Activated CD8-positive, alpha-beta memory T cell treated with anti-CD3 and anti-CD28 coated beads, Interleukin-2, amount 50 U/mL, for 1 hour (primary cell): Measurements from ENCODE around the gene EVA1A.

ENCODE experiments used
- DNase-seq: peaks from one replicate; pipeline ENCODE4 v3.0.0-alpha.2; 2020; ENCODE audit errors: extremely low read depth

Gene EVA1A

DNA sequence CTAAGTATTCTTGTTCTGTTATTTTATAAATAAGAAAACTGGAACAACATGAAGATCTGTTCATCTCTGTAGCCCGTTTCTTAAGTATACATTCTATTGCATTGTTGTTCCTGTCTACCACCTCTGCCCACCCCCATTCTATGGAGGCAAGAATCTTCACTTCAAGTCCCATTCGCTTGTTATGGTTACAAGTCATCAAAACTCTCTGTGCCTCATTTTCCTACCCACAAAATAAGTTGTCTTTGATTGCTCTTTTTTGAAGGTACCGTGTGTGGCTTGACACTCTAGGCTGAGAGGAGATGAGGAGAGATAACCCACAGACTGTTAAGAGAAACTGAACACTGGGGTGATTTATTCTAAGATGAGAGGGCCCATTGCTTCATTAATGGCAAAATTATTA, 2.9 kb upstream of the EVA1A start:
- DNase-seq = no peak

DNA sequence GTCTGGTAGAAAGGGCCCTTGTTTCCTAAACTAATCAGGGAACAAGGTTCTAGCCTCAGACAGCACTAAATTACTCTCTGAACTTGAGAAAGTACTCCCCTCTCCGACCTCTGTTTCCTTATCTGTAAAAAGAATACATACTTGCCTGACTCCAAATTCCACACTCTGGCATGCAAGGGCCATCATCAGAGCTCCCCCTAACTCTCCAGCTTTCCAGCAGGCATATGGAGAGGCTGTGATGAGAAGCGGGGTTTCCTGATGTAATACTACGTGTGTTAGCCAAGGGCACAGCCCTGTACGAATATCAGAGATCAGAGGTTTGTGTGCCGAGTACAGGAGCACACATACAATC, 1.8 kb upstream of the EVA1A start:
- no peak for DNase-seq

DNA sequence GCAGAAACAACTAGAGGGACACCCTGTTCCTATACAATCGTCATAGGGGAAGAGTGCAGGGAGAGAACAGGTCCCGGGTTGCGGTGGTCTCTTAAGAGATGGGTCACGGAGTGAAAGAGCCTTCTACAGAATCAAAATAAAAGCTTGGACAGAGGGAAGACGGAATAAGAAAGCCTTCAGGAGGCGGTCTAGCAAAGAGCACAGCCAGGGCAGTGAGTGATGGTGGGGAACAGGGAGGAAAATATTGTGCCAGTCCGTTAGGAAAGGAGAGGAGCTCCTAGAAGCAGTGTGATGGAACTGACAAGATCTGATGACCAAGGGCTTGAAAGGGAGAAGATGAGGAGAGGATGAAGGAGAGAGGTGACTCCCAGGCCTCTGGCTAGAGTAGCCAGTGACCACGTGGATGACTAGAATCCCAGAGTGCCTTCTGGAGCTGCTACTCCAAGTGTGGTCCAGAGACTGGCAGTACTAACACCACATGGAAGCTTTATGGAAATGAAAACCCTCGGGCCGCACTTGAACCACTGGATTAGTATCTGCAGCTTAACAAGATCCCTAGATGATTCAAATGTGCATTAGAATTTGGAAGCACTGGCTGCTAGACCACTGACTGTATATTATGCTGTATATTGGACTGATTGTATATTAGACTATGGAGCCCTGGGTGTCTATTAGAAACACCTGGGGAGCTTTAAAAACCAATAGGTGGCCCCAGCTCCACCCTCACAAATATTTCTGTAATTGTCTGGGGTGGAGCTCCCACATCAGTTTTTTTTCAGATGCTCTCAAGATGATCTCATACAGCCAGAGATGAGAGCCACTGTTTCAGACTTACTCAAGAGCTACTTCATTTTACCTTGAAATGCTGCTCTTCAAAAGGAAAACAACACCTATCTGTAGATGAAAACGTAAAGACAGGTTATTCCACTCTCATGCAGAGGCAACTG, 1.1 kb upstream of the EVA1A start:
- DNase-seq = no peak

DNA sequence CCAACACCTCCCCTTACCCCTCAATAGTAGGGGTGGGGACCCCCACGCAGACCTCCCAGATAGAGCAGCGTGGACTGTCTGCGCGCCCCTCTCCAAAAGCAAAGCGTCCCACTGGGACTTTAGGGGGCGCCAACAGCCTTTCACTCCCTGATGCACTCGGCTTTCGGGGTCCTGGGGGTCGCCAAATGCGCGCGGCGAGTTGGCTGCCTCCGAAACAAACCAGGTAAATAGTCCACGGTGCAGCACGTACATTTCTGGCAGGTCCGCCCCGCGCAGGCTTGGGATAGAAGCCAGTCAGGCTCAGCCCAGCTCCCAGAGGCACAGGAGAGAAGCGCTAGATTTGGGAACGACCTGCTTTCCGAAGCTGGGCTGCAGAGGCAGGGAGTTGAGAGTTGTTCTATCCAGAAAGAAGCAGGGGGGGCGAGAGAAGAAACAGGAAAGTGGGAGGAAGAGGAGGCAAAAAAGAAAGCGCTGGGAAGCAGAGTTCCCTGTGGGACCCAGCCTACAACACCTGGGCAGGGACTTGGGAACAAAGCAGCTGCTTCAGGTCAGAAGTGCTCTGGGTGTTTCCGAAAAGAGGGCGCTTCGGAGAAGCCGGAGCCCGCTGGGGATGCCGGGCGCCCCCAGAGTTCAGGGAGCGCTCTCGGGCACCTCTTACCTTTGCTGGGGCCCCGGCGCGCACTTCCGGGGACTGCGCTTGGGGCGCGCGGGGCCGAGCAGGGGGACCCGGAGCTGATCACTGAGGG, 544 bp downstream of the EVA1A start:
- DNase-seq = no peak

DNA sequence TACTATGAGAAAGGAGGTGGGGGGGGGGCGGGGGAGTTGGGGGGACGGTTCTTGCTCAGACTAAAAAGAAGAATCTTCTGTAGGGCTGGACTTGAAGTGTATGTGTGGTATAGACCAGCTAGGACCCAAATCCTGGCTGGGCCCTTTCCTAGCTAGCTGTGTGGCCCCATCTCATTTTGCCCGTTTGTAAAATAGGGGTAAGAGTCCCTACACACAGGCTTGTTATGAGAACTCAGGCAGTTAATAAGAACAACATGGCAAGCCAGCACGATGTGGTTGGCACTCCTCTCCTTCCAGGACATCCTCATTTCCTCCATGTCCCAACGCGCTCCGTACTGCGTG, 1.1 kb downstream of the EVA1A start:
- DNase-seq = no peak

DNA sequence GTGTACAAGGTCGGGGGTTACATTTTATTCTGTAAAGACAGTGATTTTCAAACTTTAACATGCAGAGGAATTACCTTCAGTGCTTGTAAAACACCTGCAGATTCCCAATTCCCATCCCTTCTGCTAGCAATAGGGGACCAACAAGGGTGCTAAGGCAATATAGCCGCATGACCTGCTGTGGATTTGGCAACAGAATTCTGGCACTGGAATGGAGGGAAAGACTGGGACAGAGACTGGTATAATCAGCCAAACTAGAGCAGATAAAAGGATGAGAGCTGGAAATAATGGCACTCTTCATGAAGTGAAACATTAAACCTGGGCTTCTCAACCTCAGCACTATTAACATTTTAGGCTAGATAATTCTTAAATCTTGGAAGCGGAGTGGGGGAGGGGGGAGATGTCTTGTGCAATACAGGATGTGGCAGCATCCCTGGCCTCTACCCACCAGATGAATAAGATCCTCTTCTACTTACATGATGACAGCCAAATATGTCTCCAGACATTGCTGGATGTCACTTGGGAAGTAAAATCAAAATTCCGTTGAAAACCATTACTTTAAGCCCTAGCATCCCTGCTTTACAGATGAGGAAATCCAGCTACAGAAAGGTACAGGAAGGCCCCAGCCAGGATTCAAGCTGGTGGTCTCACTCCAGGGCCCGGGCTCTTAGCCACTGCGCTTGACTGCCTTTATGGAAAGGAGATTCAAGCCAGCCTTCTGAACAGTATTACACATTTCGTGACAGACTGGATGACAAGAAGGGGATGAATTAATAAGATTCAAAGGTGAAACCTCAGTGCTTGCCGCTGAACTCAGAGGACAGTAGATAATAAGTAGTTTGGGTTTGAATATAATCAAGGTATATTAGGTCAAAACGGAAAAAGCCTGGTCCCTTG, 1.7 kb downstream of the EVA1A start:
- DNase-seq = no peak

DNA sequence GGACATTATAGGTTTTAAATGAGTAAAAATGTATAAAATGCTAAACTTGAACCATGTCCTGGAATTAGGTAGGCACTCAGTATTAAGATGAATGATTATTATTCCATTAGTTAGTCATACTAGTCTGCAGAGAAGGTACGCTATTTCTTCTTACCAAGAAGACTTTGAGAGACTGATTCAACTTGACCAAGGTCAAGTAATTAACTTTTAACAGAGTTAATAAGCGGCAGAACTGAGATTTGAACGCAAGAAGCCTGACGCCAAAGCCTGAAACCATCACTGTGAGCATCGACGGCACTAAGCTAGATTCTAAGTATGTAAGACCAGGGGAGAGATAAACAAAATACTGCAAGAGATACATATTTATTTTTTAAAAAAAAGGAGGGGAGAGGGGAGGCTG, 2.6 kb downstream of the EVA1A start:
- DNase-seq = no peak

DNA sequence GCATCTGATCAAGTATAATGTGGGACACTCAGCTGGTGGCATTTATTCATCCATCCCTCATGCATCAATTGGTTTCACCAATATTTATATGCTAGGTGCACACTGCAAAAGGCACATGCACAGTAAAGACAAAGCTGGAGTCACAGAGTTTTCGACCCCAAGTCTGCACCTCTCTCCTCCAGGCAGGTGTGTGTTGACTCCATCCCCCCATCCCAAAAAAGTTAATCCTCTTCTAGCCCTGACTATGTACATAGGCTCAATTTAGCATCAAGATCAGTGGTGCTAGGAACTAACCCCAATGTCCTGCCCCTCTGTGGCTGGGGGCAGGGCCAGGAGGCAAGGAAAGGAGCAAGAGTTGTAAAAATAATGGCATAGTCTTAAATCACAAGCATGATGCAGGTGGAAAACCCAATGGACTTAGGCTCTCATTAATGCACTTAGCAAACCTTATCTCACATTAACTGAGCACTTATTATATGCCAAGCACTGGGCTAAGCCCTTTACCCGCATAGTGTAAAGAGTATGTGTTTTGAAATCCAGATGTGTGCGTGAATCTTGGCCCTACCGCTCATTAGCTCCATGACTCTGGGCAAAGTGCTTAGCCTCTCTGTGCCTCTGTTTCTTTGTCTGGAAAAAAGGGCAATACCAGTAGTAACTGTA, 3.1 kb downstream of the EVA1A start:
- DNase-seq = no peak

DNA sequence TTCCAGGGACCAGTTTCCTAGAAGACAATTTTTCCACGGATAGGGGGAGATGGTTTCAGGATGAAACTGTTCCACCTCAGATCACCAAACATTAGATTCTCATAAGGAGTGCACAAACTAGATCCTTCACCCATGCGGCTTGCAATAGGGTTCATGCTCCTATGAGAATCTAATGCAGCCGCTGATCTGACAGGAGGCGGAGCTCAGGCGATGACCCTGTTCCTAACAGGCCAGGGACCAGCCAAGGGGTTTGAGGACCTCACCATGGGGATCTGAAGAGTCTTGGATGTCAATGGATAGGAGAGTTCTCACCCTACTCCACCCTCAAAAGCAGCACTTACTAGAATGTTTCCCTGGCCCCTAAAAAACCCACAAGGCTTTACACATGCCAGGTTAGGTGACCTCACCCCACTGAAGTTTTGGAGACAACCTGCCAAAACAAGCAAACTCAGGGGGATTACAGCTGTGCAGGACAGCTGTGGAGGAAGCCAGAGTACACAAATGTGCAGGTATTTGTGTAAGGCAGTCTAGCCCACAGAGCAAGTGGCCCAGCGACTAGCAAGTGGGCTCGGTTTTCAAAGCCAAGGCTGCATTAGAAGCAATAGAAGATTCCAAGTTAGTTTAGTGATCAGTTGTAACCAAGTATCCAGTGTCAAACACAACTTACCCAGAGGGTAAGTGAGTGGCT, 3.9 kb downstream of the EVA1A start:
- no peak for DNase-seq

DNA sequence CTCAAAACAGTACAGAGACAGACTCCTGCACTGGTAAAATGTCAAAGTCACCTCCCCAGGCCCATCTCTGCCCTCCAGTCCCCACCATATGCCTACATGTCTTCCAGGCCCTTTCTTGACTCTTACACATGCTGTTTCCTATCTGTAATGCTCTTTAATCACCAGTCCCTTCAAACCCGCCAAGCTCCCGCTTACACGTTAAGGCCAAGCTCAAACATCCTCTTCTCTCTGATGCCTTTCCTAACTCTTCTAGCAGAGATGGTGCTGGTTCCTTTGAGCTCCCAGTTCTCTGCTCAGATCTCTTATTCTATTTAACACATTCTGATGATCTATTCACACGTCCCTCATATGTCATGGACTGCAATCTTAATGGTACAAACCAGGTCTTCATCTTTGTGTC, 5.0 kb downstream of the EVA1A start:
- no peak for DNase-seq

DNA sequence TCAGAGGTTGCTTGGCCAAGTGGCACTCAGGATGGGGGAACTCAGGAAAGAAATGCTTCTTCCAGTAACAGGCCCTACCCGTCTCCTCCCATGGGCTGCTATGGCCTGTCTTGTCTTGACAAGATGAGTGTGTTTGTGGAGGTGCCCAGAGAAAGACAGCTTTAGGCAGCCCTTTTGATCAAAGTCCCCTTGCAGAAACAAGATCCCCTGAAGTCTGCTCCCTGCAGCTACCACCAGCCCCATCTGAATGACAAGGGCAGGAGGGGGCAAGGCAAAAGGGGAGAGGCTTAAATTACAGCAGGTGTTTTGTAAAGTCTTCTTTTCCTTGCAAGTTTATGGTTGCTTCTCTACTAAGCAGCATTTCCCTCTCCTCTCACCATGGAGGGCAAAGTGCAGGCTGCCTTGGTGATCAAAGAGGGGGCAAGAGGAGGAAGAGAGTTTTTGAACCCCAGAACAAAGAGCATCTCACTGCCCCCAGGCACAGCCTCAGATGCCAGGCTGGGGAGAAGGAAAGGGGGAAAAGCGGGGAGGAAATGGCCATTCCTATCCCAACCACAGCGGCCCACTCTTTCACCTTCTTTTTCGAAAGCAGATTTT, 6.7 kb downstream of the EVA1A start:
- no peak for DNase-seq

DNA sequence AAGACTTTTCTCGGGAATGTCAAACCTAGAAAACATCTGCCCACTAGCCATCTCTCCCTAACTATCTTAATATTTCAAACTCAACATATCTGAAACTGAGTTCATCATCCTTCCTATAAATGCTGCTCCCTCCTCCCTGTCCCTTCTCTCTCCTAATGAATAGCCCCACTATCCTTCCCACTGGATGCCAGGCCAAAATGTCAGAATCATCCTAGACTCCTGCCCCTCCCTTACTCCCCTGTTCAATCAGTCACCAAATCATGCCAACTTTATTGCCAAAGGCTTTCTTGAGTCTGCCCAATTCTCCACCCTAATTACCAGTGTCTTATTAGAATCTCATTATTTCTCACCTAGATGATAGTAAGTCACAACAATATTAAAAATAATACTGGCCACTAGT, 8.5 kb downstream of the EVA1A start:
- DNase-seq = no peak

DNA sequence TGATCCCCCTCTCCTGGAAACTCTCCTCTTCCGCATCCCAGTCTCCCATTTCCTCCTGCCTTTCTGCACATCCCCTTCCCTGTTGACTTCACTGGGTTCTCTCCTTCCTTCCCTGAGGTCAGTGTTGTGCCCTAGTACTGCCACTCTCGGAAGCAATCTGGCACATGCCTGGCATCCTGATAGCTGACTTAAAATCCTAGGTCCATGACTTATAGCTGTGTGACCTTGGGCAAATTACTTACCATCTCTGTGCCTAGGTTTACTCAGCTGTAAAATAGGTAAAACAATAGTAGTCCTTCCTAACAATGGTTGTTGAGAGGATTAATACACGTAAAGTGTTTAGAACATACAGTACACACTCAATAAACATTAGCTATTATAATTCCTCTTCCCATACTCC, 9.3 kb downstream of the EVA1A start:
- DNase-seq = no peak

DNA sequence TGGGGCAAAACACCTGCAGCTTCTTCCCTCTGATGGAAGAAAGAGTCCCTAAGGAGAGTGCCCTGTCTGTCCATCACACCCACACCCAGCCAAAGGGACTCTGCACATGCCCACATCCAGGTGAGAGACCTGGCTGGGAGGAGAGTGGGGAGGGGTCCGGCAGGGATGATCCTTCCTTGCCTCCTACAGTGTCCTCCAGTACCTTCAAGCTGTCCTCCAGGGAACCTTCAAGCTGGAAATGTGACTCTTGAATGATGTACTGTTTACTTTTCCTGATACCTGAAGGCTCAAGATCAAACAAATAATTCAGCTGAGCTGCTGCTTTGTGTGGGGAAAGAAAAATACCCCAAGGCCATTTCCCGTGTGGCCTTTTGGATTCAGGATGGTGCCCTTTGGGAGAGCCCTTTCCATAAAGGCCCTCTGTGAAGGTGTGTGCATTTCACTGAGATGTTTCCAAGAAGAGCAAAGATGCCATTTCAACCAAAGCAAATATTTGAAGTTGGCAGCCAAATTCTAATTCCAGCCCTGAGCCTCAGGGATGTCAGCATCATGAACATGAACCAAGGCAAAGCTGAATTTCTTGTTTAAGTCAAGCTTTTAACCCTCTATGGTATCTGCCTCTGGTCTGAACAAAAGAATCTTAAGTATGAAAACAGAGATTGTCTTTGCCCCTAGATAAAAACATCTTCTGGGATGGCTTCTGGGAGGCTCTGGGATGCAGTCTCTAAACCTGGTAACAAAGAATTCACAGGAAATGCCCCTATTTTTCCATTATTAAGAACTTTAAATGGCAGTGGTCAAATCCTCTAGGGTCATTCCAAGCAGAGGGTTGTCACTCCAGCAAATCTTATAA, 11.1 kb downstream of the EVA1A start:
- no peak for DNase-seq

DNA sequence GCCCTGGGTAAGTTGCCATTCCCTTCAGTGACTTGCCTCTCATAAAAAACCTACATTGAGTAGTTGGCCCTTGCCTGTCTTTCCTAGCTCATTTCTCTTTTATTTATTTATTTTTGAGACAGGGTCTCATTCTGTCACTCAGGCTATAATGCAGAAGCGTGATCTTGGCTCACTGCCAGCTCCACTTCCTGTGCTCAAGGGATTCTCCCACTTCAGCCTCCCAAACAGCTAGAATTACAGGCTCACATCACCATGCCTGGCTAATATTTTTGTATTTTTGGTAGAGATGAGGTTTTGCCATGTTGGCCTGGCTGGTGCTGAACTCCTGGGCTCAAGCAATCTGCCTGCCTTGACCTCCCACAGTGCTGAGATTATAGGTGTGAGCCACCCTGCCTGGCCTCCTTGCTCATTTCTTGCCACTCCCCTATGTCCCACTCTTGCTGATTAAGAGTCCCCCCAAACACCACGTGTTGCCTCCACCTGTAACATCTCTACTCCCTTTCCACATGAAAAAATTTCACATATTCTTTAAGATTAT, 12.6 kb downstream of the EVA1A start:
- DNase-seq = no peak

DNA sequence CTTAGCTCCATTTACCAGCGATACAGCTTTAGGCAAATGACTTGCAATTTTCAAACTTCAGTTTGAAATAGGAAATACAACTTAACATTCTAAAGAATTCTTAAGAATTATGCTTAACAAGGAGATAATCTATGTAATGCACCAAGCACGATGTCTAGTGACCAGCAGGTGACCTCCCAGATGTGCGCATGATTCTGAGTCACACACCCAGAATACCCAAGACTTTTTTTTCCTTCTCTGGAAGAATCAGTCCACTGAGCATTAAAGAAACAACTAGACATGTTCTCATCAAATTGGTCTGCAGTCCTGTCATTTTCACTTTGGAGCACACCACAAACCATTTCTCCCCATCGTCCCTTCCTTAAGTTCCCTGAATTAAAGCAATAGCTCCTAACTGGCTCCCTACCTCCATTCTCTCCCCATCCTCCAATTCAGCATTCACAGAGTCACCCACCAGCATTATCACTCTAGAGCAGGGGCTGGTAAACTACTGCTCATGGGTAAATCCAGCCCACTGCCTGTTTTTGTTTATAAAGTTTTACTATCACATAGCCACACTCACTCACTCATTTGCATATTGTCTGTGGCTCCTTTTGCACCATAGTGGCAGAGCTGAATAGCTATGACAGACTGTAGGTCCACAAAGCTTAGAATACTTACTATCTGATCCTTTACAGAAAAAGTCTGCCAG, 13.2 kb downstream of the EVA1A start:
- no peak for DNase-seq

DNA sequence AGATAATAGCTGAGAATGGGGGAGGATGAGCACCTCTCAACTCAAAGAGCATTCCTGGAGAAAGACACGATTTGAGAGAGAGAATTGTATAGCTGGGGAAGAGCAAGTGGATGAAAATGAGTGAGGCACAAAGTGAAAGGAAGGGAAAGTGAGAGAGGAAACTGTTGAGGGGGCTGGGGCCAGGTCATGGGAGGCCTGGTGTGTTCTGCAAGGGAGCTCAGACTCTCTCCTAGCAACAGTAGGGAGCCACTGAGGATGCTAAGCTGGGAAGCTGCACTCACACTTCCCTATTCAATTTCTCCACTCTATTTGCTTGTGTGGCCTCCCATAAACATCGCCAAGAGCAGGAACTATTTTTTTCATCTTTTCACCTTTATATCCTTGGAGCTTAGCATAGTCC, 14.8 kb downstream of the EVA1A start:
- DNase-seq = no peak

DNA sequence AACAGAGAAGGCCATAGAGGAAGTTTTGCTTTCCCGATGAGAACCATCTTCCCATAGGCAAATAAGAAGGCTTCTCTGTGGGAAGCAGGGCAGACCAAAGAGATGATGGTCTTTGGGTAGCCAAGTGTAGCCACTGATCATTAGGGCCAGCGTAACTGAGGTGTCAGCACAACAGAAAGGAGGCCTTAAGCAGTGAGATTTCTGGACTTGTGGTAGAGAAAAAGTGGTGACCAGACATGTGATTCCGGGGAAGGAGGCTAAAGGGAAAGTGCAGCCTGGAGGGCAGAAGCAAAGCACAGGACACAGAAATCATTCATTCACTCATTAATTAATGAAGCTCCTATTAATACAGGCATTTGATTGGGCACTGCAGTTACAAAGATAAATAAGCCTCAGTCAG, 15.4 kb downstream of the EVA1A start:
- no peak for DNase-seq

DNA sequence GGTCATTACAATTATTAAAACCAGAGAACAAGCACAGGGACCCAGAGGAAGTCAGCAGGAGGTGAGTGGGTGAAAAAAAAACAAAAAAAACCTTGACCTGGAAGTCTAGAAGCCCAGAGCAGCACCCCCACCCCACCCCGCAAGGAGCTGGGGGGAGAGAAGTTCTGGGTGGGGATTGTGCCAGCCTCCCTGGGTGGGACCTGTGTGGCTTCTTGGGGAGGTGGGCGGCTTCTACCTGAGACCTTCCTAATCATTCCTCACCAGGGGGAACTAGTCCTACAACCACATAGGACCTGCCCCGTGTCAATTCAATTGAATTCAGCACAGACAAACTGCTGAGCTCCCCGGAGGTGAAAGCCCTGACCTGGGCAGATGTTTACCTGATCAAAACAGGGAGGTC, 17.3 kb downstream of the EVA1A start:
- no peak for DNase-seq
